Transverse colon (tissue), 4 donors: ENCODE data around the gene DEPDC4. TPM values are rescaled to one million over a fixed set of nuclear protein-coding genes. Genes with fewer than 3 reads are reported as not detected.
A peak's percentile ranks its signal among the peaks of the same experiment; 100 is the strongest.
"Not testable (repeated sequence)": the region's sequence is repeated elsewhere in the genome, so short reads cannot be mapped to it uniquely, and the experiment has no call there.

Experiments used
- DNase-seq: peaks from one replicate; pipeline ENCODE4 v3.0.0-alpha.2; 2019
- H3K27ac ChIP-seq, 4 donors: fragments of 200-600 bp; sonication (generic); 2 replicates each; pipeline ENCODE4 v1.5.1; 2016 to 2018; ENCODE audit warnings: inconsistent platforms in 4 of 4
- H3K27me3 ChIP-seq: fragments of 200-600 bp; sonication (generic); 2 replicates; pipeline ENCODE4 v1.5.1; 2017; ENCODE audit warnings: inconsistent platforms
- H3K36me3 ChIP-seq, 4 donors: fragments of 200-600 bp; sonication (generic); 2 replicates each; pipeline ENCODE4 v1.5.1; 2017 to 2019; ENCODE audit warnings: inconsistent platforms in 4 of 4
- H3K4me1 ChIP-seq, 4 donors: fragments of 200-600 bp; sonication (generic); 2 replicates each; pipeline ENCODE4 v1.5.1; 2017 to 2020; ENCODE audit warnings: inconsistent platforms in 4 of 4
- H3K4me3 ChIP-seq, 4 donors: fragments of 200-600 bp; sonication (generic); 1 replicate in 1 of 4; 2 replicates in 3 of 4; pipeline versions ENCODE4 v1.5.1 to v1.6.1; 2017 to 2019; ENCODE audit warnings: inconsistent platforms in 4 of 4
- H3K9me3 ChIP-seq, 2 donors: fragments of 200-600 bp; sonication (generic); 2 replicates each; pipeline ENCODE4 v1.5.1; 2017 to 2019; ENCODE audit warnings: inconsistent platforms in 2 of 2
- EP300 ChIP-seq: sonication (generic); formaldehyde crosslinking; IDR thresholded peaks from one replicate; pipeline ENCODE4 v1.6.1; 2017; ENCODE audit warnings: antibody characterized with exemption, low read depth
- POLR2A ChIP-seq: fragments of 450-650 bp; IDR thresholded peaks from one replicate; pipeline ENCODE4 v1.6.1; 2016; ENCODE audit warnings: antibody characterized with exemption, mild to moderate bottlenecking, moderate library complexity
- POLR2AphosphoS5 ChIP-seq, 3 donors: sonication (generic); formaldehyde crosslinking; IDR thresholded peaks; one replicate each; pipeline ENCODE4 v1.6.1; 2016; ENCODE audit warnings: antibody characterized with exemption in 3 of 3
- WGBS, 2 donors: methylation state at CpG; one replicate each; pipeline ENCODE4 v1.1.5; 2018; ENCODE audit warnings: low coverage in 1 of 2; 5-methylcytosine and 5-hydroxymethylcytosine counted together
- in situ Hi-C, 4 donors: fragments of 200-750 bp; cut with MboI; loops; one replicate each; pipeline versions ENCODE4 v1.15.0 to v1.15.1; 2017; ENCODE audit warnings: low sequenced_read_pairs in 3 of 4, low pct_ligation_motif_present in 1 of 4, low pct_unique_long_range_greater_than_20kb in 1 of 4
- intact Hi-C: fragments of 100-400 bp; cut with DNase I; formaldehyde crosslinking; loops from one replicate; pipeline ENCODE4 v1.15.1; 2023; ENCODE audit warnings: low total_unique reads
- total RNA-seq, 4 donors: library from RNA; depleted of rRNA; stranded (reverse); fragments of >200 nt; gene quantifications; one replicate each; pipeline ENCODE4 v1.1.0, GENCODE V29; 2016
- TF ChIP-seq, protein P1 (sequence below), 5 experiments: fragments of 200-600 bp in 3 of 5; fragments of 450-650 bp in 2 of 5; sonication (generic) in 3 of 5; IDR thresholded peaks; 1 replicate in 2 of 5; 2 replicates in 3 of 5; pipeline ENCODE4 v1.5.1; 2016 to 2017; ENCODE audit warnings: antibody characterized with exemption in 5 of 5, inconsistent platforms in 3 of 5, mild to moderate bottlenecking in 2 of 5, moderate library complexity in 1 of 5

Gene DEPDC4
- total RNA-seq, 4 donors from 2014 or later: 0.55 to 1.00 (median 0.95) TPM; not detected in 1

GRCh38 chr12:100266585-100266834, 369 bp downstream of the DEPDC4 start:
- no peak for TF ChIP-seq POLR2AphosphoS5 (IDR thresholded peaks at IDR 0.05)
- TF ChIP-seq, protein P1, sequence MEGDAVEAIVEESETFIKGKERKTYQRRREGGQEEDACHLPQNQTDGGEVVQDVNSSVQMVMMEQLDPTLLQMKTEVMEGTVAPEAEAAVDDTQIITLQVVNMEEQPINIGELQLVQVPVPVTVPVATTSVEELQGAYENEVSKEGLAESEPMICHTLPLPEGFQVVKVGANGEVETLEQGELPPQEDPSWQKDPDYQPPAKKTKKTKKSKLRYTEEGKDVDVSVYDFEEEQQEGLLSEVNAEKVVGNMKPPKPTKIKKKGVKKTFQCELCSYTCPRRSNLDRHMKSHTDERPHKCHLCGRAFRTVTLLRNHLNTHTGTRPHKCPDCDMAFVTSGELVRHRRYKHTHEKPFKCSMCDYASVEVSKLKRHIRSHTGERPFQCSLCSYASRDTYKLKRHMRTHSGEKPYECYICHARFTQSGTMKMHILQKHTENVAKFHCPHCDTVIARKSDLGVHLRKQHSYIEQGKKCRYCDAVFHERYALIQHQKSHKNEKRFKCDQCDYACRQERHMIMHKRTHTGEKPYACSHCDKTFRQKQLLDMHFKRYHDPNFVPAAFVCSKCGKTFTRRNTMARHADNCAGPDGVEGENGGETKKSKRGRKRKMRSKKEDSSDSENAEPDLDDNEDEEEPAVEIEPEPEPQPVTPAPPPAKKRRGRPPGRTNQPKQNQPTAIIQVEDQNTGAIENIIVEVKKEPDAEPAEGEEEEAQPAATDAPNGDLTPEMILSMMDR (IDR thresholded peaks at IDR 0.05): no peak
- TF ChIP-seq EP300: no peak
- TF ChIP-seq POLR2A: no peak
- no peaks in the 10 kb centered on the region for H3K27me3 ChIP-seq
- H3K4me3 ChIP-seq: peak overlapping the region; percentile 44 to 96 (median 88)
- peaks cover 17 to 38% (median 23%) of the 10 kb centered on the region in 4 donors for H3K4me1 ChIP-seq
- DNase-seq: peak; percentile 97
- in situ Hi-C loops (no loop called here), intact Hi-C loops (no loop called here)
- H3K36me3 ChIP-seq: no peaks in the 10 kb centered on the region
- 4% methylated on average over 6 of the region's 6 CpGs; no CpG with 5 or more reads in 1 of the 2 donors for WGBS, 2 donors
- no peaks in the 10 kb centered on the region for H3K9me3 ChIP-seq
- H3K27ac ChIP-seq: peak overlapping the region; percentile 96 to 99 (median 98)

DNA sequence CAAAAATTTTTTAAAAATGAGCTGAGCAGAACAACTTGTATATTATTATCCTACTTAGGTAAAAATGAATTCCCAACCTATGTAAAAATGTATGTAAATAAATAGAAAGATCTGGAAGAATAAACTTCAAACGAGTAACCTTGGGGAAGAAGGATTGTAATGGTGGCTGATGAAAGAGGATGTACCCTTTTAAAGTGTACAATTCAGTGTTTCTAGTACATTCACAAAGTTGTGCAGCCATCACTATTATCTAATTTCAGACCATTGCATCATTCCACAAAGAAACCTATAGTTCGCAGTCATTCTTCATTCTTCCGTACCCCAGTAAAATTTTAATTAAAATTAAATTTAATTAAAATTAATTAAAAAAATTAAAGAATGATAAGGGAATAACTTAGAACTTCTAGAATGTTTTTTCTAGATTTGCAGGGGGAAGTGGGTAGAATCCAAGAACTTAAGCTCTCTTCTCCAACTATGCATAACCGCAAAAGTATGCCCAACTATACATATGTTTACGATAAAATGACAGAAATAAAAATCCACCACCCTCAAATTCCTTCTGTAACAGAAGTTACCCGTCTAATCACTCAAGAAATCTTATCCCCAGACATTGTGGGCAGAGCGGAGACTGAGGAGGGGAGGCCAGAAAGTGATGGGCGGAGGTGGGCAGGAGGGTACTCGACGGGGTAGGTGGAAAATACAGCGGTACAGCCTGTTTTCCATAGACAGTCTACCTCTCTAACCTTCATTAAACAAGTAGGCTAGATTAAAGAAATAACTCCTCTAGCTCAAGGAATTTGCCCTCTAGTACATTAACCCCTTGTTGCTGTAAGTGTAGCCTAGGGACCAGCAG, 921 bp downstream of the DEPDC4 start:
- no peak for DNase-seq
- WGBS, 2 donors: 64 to 76% methylated on average over 6 to 11 of the region's 11 CpGs

GRCh38 chr12:100265107-100265506, 1.8 kb downstream of the DEPDC4 start:
- WGBS, 2 donors: 97 to 100% methylated on average over 1 to 5 of the region's 5 CpGs
- peaks cover 14 to 26% (median 21%) of the 10 kb centered on the region in 4 donors for H3K4me1 ChIP-seq
- H3K9me3 ChIP-seq, H3K4me3 ChIP-seq, intact Hi-C loops, DNase-seq, H3K27me3 ChIP-seq, in situ Hi-C loops, H3K36me3 ChIP-seq, H3K27ac ChIP-seq: not testable (repeated sequence)

More for the DNA sequence above, 921 bp downstream of the DEPDC4 start:
- TF ChIP-seq, protein P1 (IDR thresholded peaks at IDR 0.05): no peak
- TF ChIP-seq POLR2AphosphoS5 (IDR thresholded peaks at IDR 0.05) (no peak), POLR2A (no peak), EP300 (no peak)
- Histone ChIP-seq H3K9me3 (no peaks in the 10 kb centered on the region), H3K27ac (peak overlapping the region; percentile 96 to 99 (median 98)), H3K27me3 (no peaks in the 10 kb centered on the region), H3K4me1 (peaks cover 14 to 33% (median 21%) of the 10 kb centered on the region in 4 donors), H3K4me3 (peak overlapping the region in 3 of 4 donors; percentile 85 to 96 (median 92)), H3K36me3 (no peaks in the 10 kb centered on the region)
- in situ Hi-C loops (no loop called here), intact Hi-C loops (no loop called here)

DNA sequence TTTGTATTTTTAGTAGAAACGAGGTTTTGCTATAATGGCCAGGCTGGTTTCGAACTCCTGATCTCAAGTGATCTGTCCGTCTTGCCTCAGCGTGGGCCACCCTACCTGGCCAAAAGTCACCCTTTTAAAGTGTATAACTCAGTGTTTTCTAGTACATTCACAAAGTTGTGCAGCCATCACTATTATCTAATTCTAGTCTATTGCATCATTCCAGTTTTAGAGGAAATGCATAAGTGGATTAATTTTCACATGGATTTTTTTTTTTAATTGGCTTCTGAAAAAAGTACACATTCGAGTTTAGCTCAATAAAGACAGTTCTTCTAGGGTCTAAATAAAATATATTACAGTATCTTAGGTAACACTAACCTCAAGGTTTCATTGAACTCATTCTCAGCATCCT, 3.7 kb downstream of the DEPDC4 start:
- Histone ChIP-seq H3K4me3 (no peak overlapping the region), H3K27me3 (no peaks in the 10 kb centered on the region), H3K27ac (no peak overlapping the region), H3K9me3 (no peaks in the 10 kb centered on the region), H3K36me3 (no peaks in the 10 kb centered on the region), H3K4me1 (peaks cover 0 to 7% (median 4%) of the 10 kb centered on the region in 4 donors)
- 88 to 89% methylated on average over 5 of the region's 5 CpGs for WGBS, 2 donors
- TF ChIP-seq EP300 (no peak), POLR2A (no peak), POLR2AphosphoS5 (IDR thresholded peaks at IDR 0.05) (no peak)
- TF ChIP-seq, protein P1 (IDR thresholded peaks at IDR 0.05): no peak
- intact Hi-C loops: no loop called here
- DNase-seq: no peak
- in situ Hi-C loops: no loop called here
